ENCODE results near the gene THG1L.

Gene THG1L

DNA sequence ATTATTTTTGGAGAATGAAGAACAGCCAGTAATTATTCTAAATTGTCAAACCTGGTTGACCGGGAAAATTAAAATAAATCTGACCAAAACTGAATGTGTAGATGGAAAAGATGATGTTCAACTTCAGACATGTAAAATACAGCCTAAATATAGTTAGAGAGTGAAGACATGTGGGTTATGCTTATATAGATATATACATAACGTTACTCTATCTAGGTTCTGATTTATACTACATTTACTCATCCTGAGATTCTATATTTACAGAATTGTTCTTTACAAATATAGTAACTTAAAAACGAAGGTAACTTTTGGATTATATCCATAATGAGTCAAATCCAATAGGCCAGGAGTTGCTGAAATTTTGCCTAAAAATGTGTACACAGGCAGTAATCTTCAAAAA is 20.8 kb upstream of the THG1L start:
- TF ChIP-seq CTCF (conservative IDR thresholded peaks at IDR 0.05; ENCODE audit: low read length) (no peak), EZH2phosphoT487 (IDR thresholded peaks at IDR 0.05; ENCODE audit: borderline replicate concordance) (no peak)
- Histone ChIP-seq H3K4me3 (ENCODE audit: low read length, poor library complexity, severe bottlenecking) (no peak overlapping the region), H3K9me3 (ENCODE audit: insufficient read depth, low read depth, low read length) (no peaks in the 10 kb centered on the region), H4K20me1 (ENCODE audit: insufficient read depth, low read length, poor library complexity, severe bottlenecking) (no peaks in the 10 kb centered on the region), H3K4me1 (ENCODE audit: insufficient read depth, low read length, poor library complexity, severe bottlenecking) (no peaks in the 10 kb centered on the region), H3K9ac (ENCODE audit: low read depth, low read length, poor library complexity, severe bottlenecking) (no peak overlapping the region), H3K36me3 (ENCODE audit: insufficient read depth, low read length) (no peaks in the 10 kb centered on the region), H2AFZ (ENCODE audit: low read length) (no peak overlapping the region), H3K79me2 (ENCODE audit: insufficient read depth, low read length) (no peaks in the 10 kb centered on the region), H3K27me3 (ENCODE audit: insufficient read depth, low read length, poor library complexity, severe bottlenecking) (no peaks in the 10 kb centered on the region), H3F3A (ENCODE audit: low read depth) (no peaks in the 10 kb centered on the region), H3K4me2 (ENCODE audit: low read depth, low read length, poor library complexity, severe bottlenecking) (no peak overlapping the region), H3K9me2 (replicated peaks; ENCODE audit: low read depth, low read length) (no peaks in the 10 kb centered on the region)

GRCh38 chr5:157710882-157711281 is 20.3 kb upstream of the THG1L start:
- Histone ChIP-seq H3F3A (ENCODE audit: low read depth) (no peaks in the 10 kb centered on the region), H2AFZ (ENCODE audit: low read length) (no peak overlapping the region), H3K27me3 (ENCODE audit: insufficient read depth, low read length, poor library complexity, severe bottlenecking) (no peaks in the 10 kb centered on the region), H3K9me3 (ENCODE audit: insufficient read depth, low read depth, low read length) (no peaks in the 10 kb centered on the region), H3K4me1 (ENCODE audit: insufficient read depth, low read length, poor library complexity, severe bottlenecking) (no peaks in the 10 kb centered on the region), H3K9ac (ENCODE audit: low read depth, low read length, poor library complexity, severe bottlenecking) (no peak overlapping the region), H3K36me3 (ENCODE audit: insufficient read depth, low read length) (no peaks in the 10 kb centered on the region), H3K9me2 (replicated peaks; ENCODE audit: low read depth, low read length) (no peaks in the 10 kb centered on the region), H3K79me2 (ENCODE audit: insufficient read depth, low read length) (no peaks in the 10 kb centered on the region), H3K4me3 (ENCODE audit: low read length, poor library complexity, severe bottlenecking) (no peak overlapping the region), H3K4me2 (ENCODE audit: low read depth, low read length, poor library complexity, severe bottlenecking) (no peak overlapping the region), H4K20me1 (ENCODE audit: insufficient read depth, low read length, poor library complexity, severe bottlenecking) (no peaks in the 10 kb centered on the region)
- no peak for TF ChIP-seq CTCF (conservative IDR thresholded peaks at IDR 0.05; ENCODE audit: low read length)
- TF ChIP-seq EZH2phosphoT487 (IDR thresholded peaks at IDR 0.05; ENCODE audit: borderline replicate concordance) = no peak

GRCh38 chr5:157713830-157714595 is 17.2 kb upstream of the THG1L start:
- no peak overlapping the region for H2AFZ ChIP-seq (ENCODE audit: low read length)
- no peaks in the 10 kb centered on the region for H3K36me3 ChIP-seq (ENCODE audit: insufficient read depth, low read length)
- no peaks in the 10 kb centered on the region for H3K27me3 ChIP-seq (ENCODE audit: insufficient read depth, low read length, poor library complexity, severe bottlenecking)
- no peak overlapping the region for H3K4me3 ChIP-seq (ENCODE audit: low read length, poor library complexity, severe bottlenecking)
- H3K9ac ChIP-seq (ENCODE audit: low read depth, low read length, poor library complexity, severe bottlenecking) = no peak overlapping the region
- no peak overlapping the region for H3K4me2 ChIP-seq (ENCODE audit: low read depth, low read length, poor library complexity, severe bottlenecking)
- no peaks in the 10 kb centered on the region for H3F3A ChIP-seq (ENCODE audit: low read depth)
- no peaks in the 10 kb centered on the region for H4K20me1 ChIP-seq (ENCODE audit: insufficient read depth, low read length, poor library complexity, severe bottlenecking)
- H3K79me2 ChIP-seq (ENCODE audit: insufficient read depth, low read length) = no peaks in the 10 kb centered on the region
- no peaks in the 10 kb centered on the region for H3K9me3 ChIP-seq (ENCODE audit: insufficient read depth, low read depth, low read length)
- H3K9me2 ChIP-seq (replicated peaks; ENCODE audit: low read depth, low read length) = no peaks in the 10 kb centered on the region
- TF ChIP-seq CTCF (conservative IDR thresholded peaks at IDR 0.05; ENCODE audit: low read length) = no peak
- no peak for TF ChIP-seq EZH2phosphoT487 (IDR thresholded peaks at IDR 0.05; ENCODE audit: borderline replicate concordance)
- H3K4me1 ChIP-seq (ENCODE audit: insufficient read depth, low read length, poor library complexity, severe bottlenecking) = no peaks in the 10 kb centered on the region
